ENCODE results near the gene NSF. TPM values are rescaled to one million over a fixed set of nuclear protein-coding genes. Genes with fewer than 3 reads are reported as not detected.
"Not testable (repeated sequence)": the region's sequence is repeated elsewhere in the genome, so short reads cannot be mapped to it uniquely, and the experiment has no call there.

Gene NSF
- total RNA-seq, 1 experiment from 2014 or later: 35.9 TPM

DNA sequence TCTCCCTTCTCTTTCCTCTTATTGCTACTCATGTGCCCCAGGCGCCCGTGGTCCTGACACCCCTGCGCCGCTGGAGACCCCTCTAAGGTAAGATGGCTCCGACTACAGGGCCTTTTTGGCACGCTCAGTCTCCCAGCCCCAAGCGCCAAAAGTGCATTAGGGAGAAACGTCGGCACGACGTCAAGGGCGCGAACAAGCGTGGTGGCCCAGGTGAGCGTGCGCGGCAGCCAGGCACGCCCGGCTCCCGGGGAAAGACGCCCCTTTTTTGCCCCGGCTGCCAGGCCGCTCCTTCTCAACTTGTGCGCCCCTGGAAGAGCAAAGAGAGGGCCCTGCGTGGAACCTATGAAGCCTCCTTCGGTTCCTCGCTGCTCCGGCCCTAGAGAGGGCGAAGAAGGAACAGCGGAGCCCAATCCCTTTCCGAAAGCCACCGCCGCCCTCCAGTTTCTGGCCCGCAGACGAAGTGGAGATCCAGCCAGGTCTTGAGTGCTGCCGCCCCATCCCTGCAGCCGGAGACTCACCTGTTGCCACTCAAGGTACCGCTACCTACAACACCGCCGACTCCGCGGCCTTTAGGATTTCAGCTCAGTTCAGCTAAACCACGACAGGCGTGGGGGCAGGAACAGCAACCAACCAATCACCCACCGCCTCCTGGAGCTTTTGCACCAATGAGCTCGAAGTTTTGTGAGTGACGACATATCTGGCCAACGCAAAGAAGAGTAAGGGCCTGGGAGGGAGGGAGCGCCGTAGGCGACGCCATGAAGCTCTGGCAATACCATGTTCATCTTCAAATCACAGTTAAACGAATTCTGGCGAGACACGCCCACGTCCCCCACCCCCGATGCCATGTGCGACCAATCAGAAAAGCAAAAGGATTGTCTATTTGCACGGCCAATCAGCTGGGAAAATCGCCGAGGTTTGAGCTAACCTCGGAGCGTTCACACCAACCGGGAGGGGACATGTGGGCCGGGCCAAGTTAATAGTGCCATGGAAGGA is 11.1 kb upstream of the NSF start, which contains the start of gene ARL17A:
Gene ARL17A, minus strand, starts transcription at position 609 of the 993 bp plus-strand sequence. CDS start 3,369 bp downstream, outside the sequence.
- H3K4me1 ChIP-seq (ENCODE audit: insufficient read depth, low read length, poor library complexity, severe bottlenecking); POLR2A ChIA-PET (ENCODE audit: low non-redundant PET); H3K36me3 ChIP-seq (ENCODE audit: insufficient read depth, low read length, poor library complexity, severe bottlenecking); intact Hi-C loops (cut with micrococcal nuclease; ENCODE audit: unreplicated experiment); H3K27ac ChIP-seq (ENCODE audit: low read depth, low read length, poor library complexity, severe bottlenecking); H3K9me3 ChIP-seq (ENCODE audit: low read depth, low read length, poor library complexity, severe bottlenecking); H3K27me3 ChIP-seq (replicated peaks; ENCODE audit: insufficient read depth, low read depth, low read length, poor library complexity); H3K4me3 ChIP-seq (ENCODE audit: low read depth, low read length, poor library complexity, severe bottlenecking); DNase-seq (ENCODE audit: low spot score); BruUV-seq (replicated peaks); CTCF ChIA-PET: not testable (repeated sequence)

DNA sequence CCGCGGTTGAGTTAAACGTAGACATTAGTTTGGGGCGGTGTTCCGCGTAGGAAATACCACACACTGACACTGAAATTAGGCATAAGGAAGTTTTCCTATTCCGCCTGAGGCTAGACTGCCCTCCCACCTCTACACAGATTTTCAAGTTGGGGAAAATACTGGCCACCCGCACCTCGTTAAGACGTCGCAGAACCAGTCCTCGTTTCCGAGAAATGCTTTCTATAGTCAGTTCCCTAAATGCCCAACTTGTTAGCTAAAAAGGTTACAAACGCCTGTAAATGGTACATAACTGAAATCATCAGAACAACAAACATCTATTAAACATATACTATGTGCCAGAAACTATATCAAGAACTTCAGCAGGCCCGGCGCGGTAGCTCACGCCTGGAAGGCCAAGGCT is 10.4 kb upstream of the NSF start:
- H3K27me3 ChIP-seq (replicated peaks; ENCODE audit: insufficient read depth, low read depth, low read length, poor library complexity); DNase-seq (ENCODE audit: low spot score); H3K4me1 ChIP-seq (ENCODE audit: insufficient read depth, low read length, poor library complexity, severe bottlenecking); H3K36me3 ChIP-seq (ENCODE audit: insufficient read depth, low read length, poor library complexity, severe bottlenecking); H3K9me3 ChIP-seq (ENCODE audit: low read depth, low read length, poor library complexity, severe bottlenecking); H3K4me3 ChIP-seq (ENCODE audit: low read depth, low read length, poor library complexity, severe bottlenecking); POLR2A ChIA-PET (ENCODE audit: low non-redundant PET); intact Hi-C loops (cut with micrococcal nuclease; ENCODE audit: unreplicated experiment); CTCF ChIA-PET; H3K27ac ChIP-seq (ENCODE audit: low read depth, low read length, poor library complexity, severe bottlenecking): not testable (repeated sequence)
- BruUV-seq (replicated peaks): TSS peak; percentile 97

DNA sequence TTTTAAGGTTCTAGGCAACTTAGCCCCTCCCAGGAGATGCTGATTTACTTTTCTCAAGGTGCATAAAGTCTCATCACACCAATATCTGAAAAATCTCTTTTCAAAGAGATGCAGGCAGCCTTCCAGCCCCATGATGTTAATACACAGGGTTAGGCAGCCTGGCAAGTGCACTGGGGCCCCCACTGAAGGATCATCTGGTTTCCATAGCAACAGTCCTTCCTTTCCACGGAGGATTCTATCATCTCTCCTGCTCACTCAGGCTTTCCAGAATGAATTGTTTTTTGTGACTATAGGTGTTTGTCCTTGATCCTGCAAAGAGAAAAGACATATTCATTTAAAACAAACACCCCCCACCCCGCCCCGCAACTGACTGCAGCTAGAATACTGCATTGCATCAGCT is 5.0 kb upstream of the NSF start:
- H3K36me3 ChIP-seq (ENCODE audit: insufficient read depth, low read length, poor library complexity, severe bottlenecking); POLR2A ChIA-PET (ENCODE audit: low non-redundant PET); intact Hi-C loops (cut with micrococcal nuclease; ENCODE audit: unreplicated experiment); H3K4me3 ChIP-seq (ENCODE audit: low read depth, low read length, poor library complexity, severe bottlenecking); H3K4me1 ChIP-seq (ENCODE audit: insufficient read depth, low read length, poor library complexity, severe bottlenecking); DNase-seq (ENCODE audit: low spot score); BruUV-seq (replicated peaks); CTCF ChIA-PET; H3K9me3 ChIP-seq (ENCODE audit: low read depth, low read length, poor library complexity, severe bottlenecking); H3K27me3 ChIP-seq (replicated peaks; ENCODE audit: insufficient read depth, low read depth, low read length, poor library complexity); H3K27ac ChIP-seq (ENCODE audit: low read depth, low read length, poor library complexity, severe bottlenecking): not testable (repeated sequence)

DNA sequence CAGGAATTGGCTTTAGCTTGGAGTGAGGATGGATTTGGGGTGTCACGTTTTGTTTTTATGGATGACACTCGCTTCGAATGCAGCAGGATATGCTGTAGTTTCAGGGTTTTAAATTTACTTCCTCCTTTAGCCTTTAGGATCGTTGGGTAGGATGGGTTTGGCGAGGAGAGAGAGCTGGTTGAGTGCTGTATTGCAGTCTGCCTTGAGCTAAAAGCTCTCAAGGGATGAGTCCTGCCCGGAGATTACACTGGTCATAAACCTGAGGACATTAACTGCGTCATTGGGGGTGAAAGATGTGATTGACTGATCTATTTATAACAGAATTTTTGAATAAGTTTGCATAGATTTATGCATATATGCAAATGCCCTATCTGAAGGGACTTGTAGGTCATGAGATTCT is 863 bp downstream of the NSF start:
- intact Hi-C loops (cut with micrococcal nuclease; ENCODE audit: unreplicated experiment); H3K9me3 ChIP-seq (ENCODE audit: low read depth, low read length, poor library complexity, severe bottlenecking); H3K36me3 ChIP-seq (ENCODE audit: insufficient read depth, low read length, poor library complexity, severe bottlenecking); H3K27ac ChIP-seq (ENCODE audit: low read depth, low read length, poor library complexity, severe bottlenecking); POLR2A ChIA-PET (ENCODE audit: low non-redundant PET); DNase-seq (ENCODE audit: low spot score); H3K27me3 ChIP-seq (replicated peaks; ENCODE audit: insufficient read depth, low read depth, low read length, poor library complexity); CTCF ChIA-PET; H3K4me3 ChIP-seq (ENCODE audit: low read depth, low read length, poor library complexity, severe bottlenecking); H3K4me1 ChIP-seq (ENCODE audit: insufficient read depth, low read length, poor library complexity, severe bottlenecking): not testable (repeated sequence)
- TSS peak; percentile 37 for BruUV-seq (replicated peaks)

DNA sequence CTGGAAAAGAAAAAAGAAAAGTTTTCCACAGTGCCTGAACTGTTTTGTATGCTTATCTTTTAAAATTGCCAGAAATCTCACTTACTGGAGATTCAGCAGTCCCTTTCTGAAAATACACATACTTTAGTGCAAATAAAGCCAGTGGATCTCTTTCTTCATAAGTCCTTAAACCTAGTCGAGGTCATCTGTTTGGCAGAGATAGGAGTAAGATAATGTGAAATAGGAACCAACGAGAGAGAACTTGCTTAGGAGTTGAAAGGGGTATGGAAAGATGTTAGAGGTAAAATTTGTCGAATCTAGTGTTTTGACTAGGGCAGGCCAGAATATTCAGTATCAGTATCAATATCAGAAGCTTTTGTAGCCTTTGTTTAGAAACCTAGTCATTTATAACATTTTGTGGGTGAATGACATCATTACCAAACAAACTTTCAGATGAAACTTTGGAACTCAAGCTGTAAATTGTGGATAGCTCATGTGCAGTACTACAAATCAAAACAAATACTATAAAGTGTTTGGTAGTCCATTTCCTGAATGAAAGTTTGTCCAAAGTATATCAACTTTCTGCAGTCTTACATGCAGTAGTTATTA is 8.0 kb downstream of the NSF start:
- intact Hi-C loops (cut with micrococcal nuclease; ENCODE audit: unreplicated experiment); H3K27me3 ChIP-seq (replicated peaks; ENCODE audit: insufficient read depth, low read depth, low read length, poor library complexity); DNase-seq (ENCODE audit: low spot score); H3K36me3 ChIP-seq (ENCODE audit: insufficient read depth, low read length, poor library complexity, severe bottlenecking); H3K9me3 ChIP-seq (ENCODE audit: low read depth, low read length, poor library complexity, severe bottlenecking); POLR2A ChIA-PET (ENCODE audit: low non-redundant PET); H3K27ac ChIP-seq (ENCODE audit: low read depth, low read length, poor library complexity, severe bottlenecking); CTCF ChIA-PET; BruUV-seq (replicated peaks); H3K4me1 ChIP-seq (ENCODE audit: insufficient read depth, low read length, poor library complexity, severe bottlenecking); H3K4me3 ChIP-seq (ENCODE audit: low read depth, low read length, poor library complexity, severe bottlenecking): not testable (repeated sequence)

DNA sequence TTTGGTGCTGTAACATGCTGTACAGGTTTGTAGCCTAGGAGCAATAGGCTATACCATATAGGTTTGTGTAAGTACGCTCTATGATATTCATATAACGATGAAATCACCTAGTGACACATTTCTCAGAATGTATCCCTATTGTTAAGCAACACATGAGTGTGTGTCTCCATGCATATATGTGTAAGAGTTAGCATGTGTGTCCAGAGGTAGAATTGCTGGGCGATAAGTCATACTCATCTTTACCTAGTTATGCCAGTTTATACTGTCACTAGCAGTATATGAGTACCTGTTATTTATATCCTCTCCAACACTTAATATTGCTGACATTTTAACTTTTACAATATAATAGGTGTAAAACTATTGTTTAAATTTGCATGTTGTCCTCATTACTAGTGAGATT is 10.3 kb downstream of the NSF start:
- H3K27ac ChIP-seq (ENCODE audit: low read depth, low read length, poor library complexity, severe bottlenecking); H3K4me3 ChIP-seq (ENCODE audit: low read depth, low read length, poor library complexity, severe bottlenecking); CTCF ChIA-PET; POLR2A ChIA-PET (ENCODE audit: low non-redundant PET); intact Hi-C loops (cut with micrococcal nuclease; ENCODE audit: unreplicated experiment); DNase-seq (ENCODE audit: low spot score); H3K36me3 ChIP-seq (ENCODE audit: insufficient read depth, low read length, poor library complexity, severe bottlenecking); H3K27me3 ChIP-seq (replicated peaks; ENCODE audit: insufficient read depth, low read depth, low read length, poor library complexity); H3K4me1 ChIP-seq (ENCODE audit: insufficient read depth, low read length, poor library complexity, severe bottlenecking); BruUV-seq (replicated peaks); H3K9me3 ChIP-seq (ENCODE audit: low read depth, low read length, poor library complexity, severe bottlenecking): not testable (repeated sequence)

DNA sequence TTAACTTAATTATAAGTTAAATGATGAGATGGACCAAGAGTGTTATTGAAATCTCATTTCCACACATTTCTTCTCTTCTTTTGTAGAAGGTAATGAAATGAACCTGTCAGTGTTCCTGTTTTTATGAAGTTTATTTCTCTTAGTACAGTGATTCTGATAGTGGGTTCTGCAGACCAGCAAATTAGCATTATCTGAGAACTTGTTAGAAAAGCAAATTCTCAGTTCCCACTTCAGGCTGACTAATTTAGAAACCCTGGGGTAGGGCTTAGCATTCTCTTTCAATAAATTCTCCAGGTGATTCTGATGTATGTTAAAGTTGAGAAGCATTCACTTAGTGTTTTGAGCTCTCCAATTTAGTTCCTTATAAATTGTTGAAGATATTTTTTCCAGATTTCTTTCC is 12.7 kb downstream of the NSF start:
- CTCF ChIA-PET; H3K4me3 ChIP-seq (ENCODE audit: low read depth, low read length, poor library complexity, severe bottlenecking); BruUV-seq (replicated peaks); H3K9me3 ChIP-seq (ENCODE audit: low read depth, low read length, poor library complexity, severe bottlenecking); H3K36me3 ChIP-seq (ENCODE audit: insufficient read depth, low read length, poor library complexity, severe bottlenecking); H3K27ac ChIP-seq (ENCODE audit: low read depth, low read length, poor library complexity, severe bottlenecking); H3K27me3 ChIP-seq (replicated peaks; ENCODE audit: insufficient read depth, low read depth, low read length, poor library complexity); POLR2A ChIA-PET (ENCODE audit: low non-redundant PET); H3K4me1 ChIP-seq (ENCODE audit: insufficient read depth, low read length, poor library complexity, severe bottlenecking); intact Hi-C loops (cut with micrococcal nuclease; ENCODE audit: unreplicated experiment); DNase-seq (ENCODE audit: low spot score): not testable (repeated sequence)

All from A673 (cell line).